Testis (tissue), 2 donors: ENCODE results near the gene NDUFA7.

Experiments used
- CTCF ChIP-seq, 3 experiments: fragments of 450-650 bp in 2 of 3; fragments of 200-600 bp in 1 of 3; sonication (generic) in 1 of 3; IDR thresholded peaks; one replicate each; pipeline ENCODE4 v1.5.1; 2016 to 2019; ENCODE audit warnings: antibody characterized with exemption in 3 of 3, mild to moderate bottlenecking in 2 of 3, moderate library complexity in 1 of 3
- POLR2A ChIP-seq: fragments of 450-650 bp; IDR thresholded peaks from one replicate; pipeline ENCODE4 v1.6.1; 2017; ENCODE audit warnings: antibody characterized with exemption, mild to moderate bottlenecking, moderate library complexity

- no peak for TF ChIP-seq CTCF (IDR thresholded peaks at IDR 0.05)
- no peak for TF ChIP-seq POLR2A
Measured at GRCh38 chr19:8336072-8336569, 14.9 kb upstream of the NDUFA7 start.
